PFSK-1 (cell line): ENCODE data around the gene CMTR2.

Experiments used
- FOXP2 ChIP-seq: optimal IDR thresholded peaks from 2 replicates; pipeline ENCODE3; 2011; ENCODE audit warnings: borderline replicate concordance, control low read depth, inconsistent platforms; ENCODE audit not compliant: insufficient read depth; ENCODE audit errors: extremely low read length, extremely low read depth
- POLR2AphosphoS5 ChIP-seq: IDR thresholded peaks from 2 replicates; pipeline ENCODE4 v1.6.1; 2012; ENCODE audit warnings: low read depth, mild to moderate bottlenecking, control low read depth, low read length, moderate library complexity
- REST ChIP-seq, 2 experiments: IDR thresholded peaks; 2 replicates each; pipeline versions ENCODE4 v1.6.1 to v1.8.0; 2011 to 2012; ENCODE audit warnings: low read depth in 2 of 2, low read length in 2 of 2, control low read depth in 1 of 2, inconsistent platforms in 1 of 2, mild to moderate bottlenecking in 1 of 2, moderate library complexity in 1 of 2; ENCODE audit not compliant: insufficient read depth in 1 of 2
- SIN3A ChIP-seq: IDR thresholded peaks from 2 replicates; pipeline ENCODE4 v1.6.1; 2012; ENCODE audit warnings: mild to moderate bottlenecking, low read length, moderate library complexity, borderline replicate concordance; ENCODE audit not compliant: insufficient read depth

DNA sequence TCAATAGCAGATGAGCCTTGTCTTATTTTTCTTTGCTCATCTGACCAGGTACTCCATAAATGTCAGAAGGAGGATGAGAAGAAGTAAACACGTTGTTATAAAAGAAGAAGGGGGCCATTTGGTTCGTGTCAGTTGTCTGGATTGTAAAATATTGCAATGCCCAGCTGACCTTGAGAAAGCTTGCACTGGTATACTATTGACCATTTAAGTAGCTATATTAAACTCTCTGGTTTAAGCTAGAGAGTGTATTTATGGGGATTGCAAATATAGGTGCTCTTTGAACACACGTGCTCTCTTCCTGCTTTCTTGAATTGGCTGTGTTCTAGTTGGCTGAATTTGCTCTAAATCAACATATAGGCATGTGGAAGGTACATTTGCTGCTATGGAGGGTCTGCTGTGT, 26.1 kb upstream of the CMTR2 start:
- no peak for TF ChIP-seq POLR2AphosphoS5
- TF ChIP-seq SIN3A = no peak
- no peak for TF ChIP-seq REST (IDR thresholded peaks at IDR 0.05; ENCODE audit: insufficient read depth in 1 of 2, low read depth in 2 of 2, low read length in 2 of 2)
- no peak for TF ChIP-seq FOXP2
